ENCODE data around the gene SHC4.

DNA sequence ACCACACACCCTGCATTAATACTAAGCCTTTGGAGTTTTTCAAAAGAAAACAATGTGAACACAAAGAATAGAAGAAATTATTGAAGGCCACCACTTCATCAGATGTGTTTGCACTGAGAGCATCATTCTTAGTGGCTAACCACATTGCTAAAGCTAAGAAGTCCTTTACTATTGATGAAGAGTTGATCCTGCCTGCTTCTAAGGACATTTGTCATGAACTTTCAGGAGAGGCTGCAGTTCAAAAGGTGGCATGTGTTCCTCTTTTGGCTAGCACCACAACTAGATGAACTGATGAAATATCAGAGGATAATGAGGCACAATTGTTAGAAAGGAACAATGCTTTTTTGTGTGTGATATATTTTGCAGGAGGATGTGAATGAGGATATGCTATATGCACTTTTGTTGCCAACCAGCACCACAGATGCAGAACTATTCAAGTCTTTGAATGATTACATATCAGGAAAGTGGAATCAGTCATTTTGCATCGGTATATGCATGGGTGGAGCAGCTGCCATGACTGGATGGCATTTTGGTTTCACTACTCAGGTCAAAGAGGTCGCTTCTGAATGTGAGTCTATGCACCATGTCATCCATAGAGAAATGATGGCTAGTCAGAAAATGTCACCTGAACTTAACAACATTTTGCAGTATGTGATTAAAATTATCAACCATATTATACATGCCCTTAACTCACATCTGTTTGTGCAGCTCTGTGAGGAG is 88.3 kb downstream of the SHC4 start:
- no peak for TF ChIP-seq POLR2A (IDR thresholded peaks at IDR 0.05)
- TF ChIP-seq, protein P1, sequence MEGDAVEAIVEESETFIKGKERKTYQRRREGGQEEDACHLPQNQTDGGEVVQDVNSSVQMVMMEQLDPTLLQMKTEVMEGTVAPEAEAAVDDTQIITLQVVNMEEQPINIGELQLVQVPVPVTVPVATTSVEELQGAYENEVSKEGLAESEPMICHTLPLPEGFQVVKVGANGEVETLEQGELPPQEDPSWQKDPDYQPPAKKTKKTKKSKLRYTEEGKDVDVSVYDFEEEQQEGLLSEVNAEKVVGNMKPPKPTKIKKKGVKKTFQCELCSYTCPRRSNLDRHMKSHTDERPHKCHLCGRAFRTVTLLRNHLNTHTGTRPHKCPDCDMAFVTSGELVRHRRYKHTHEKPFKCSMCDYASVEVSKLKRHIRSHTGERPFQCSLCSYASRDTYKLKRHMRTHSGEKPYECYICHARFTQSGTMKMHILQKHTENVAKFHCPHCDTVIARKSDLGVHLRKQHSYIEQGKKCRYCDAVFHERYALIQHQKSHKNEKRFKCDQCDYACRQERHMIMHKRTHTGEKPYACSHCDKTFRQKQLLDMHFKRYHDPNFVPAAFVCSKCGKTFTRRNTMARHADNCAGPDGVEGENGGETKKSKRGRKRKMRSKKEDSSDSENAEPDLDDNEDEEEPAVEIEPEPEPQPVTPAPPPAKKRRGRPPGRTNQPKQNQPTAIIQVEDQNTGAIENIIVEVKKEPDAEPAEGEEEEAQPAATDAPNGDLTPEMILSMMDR (IDR thresholded peaks at IDR 0.05), result no peak
